HG03457 (cell line): ENCODE results near the gene RAB1A.

ENCODE experiments used
- ATAC-seq: cut with Tn5 transposase; IDR thresholded peaks from one replicate; pipeline ENCODE4 v1.9.1; 2021; ENCODE audit warnings: moderate number of reproducible peaks; ENCODE audit not compliant: unreplicated experiment

The RAB1A gene

DNA sequence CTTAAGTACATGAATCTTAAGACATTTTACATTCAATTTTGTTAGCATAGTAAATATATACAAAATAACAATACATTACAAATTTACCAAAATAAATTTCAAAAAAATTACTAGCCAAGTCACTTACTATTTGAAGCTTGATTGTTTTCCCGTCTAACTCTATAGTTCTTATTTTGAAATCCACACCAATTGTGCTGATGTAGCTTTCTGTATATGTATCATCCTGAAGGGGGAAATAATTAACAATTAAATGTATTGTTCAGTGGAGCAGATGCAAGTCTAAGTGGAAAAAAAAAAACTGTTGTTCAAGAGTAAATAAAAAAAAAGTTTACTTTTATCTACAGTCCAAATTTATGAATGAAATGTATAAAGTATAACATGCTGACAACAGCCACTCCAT is 32.1 kb downstream of the RAB1A start:
- ATAC-seq = no peak

DNA sequence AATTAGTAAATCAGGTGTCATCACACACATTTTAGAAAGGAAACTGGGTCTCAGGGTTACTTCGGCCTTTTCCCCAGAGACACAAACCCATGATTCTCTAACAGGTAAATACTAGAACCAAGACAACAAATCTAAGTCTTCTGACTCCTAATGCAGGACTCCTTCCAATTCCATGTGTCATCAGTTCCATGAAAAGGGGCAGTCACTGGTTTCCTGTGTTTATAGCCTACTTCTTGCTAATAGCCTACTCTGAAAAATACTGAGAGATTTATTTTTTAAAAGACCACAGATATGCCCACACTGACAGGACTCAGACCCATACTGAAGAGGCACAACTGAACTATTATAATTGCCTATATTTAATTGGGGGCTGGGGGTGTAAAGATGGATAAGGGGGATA is 33.0 kb downstream of the RAB1A start:
- ATAC-seq = no peak

DNA sequence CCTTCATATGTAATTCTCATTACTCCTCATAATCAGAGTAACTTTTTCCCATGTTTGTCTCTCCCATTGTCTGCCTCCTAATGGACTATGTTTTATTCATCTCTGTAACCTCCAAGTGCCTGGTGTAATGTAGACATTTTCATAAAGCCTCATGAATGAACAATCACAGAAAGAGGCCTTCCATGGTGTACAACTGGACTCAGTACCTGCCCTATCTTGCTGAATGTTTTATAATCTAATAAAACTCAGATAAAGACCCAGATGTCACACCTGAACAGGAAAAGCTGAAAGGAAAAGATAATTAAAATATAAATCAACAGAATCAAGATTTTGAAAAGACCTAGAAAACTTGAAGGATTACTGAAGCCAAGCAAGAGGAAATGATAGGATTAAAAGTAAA is 36.7 kb downstream of the RAB1A start:
- ATAC-seq = no peak

DNA sequence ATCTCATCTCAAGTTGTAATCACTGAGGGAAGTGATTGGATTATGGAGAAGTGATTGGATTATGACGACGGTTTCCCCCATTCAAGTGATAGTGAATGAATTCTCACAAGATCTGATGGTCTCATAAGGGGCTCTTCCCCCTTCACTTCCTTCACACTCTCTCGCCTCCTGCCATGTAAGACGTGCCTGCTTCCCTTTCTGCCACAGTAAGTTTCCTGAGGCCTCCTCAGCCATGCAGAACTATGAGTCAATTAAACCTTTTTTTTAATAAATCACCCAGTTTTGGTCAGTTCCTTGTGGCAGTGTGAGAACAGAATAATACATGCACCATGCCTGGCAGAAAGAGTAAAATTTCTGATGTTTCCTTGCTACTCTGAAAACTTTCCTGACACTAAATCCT is 37.1 kb downstream of the RAB1A start:
- no peak for ATAC-seq

DNA sequence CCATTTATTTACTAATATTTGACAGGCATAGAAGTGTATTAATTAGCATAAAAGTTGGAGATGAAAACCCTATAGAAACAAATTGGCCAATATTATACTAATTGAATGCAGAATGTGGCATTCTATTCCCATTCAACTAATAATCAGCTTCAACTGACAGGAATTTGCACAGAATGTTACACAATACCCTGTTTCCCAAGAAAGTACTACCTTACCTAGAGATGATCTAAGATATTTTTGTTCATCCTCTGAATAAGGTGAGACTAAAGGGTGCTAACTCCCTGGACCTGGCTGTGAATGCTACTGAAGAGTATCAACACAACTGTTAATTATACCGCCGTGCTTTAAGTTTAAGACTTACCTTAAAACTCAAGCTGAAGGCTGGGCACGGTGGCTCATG is 44.8 kb downstream of the RAB1A start:
- no peak for ATAC-seq

GRCh38 chr2:65081232-65081685 is 48.6 kb downstream of the RAB1A start:
- ATAC-seq = no peak

- ATAC-seq = no peak
Observed at GRCh38 chr2:65079017-65079416, 50.9 kb downstream of the RAB1A start.

GRCh38 chr2:65077898-65078297 is 52.0 kb downstream of the RAB1A start:
- ATAC-seq = no peak

DNA sequence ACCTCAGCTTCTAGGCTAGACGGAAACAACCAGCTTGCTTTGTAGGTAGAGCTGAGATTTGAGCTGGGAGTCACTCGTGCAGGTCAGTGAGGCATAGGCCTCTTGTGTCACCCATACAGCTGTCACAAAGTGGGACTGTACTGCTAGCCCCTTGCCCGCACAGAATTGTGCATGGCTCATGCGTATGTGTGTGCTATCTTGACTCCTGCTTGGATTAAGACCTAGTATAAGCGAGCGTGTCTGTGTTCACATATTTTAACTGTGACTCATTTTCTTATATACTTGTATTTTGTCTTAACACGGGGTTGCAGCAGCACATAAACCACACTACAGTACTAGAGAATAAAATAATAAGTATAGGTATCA is 53.6 kb downstream of the RAB1A start:
- ATAC-seq = no peak

DNA sequence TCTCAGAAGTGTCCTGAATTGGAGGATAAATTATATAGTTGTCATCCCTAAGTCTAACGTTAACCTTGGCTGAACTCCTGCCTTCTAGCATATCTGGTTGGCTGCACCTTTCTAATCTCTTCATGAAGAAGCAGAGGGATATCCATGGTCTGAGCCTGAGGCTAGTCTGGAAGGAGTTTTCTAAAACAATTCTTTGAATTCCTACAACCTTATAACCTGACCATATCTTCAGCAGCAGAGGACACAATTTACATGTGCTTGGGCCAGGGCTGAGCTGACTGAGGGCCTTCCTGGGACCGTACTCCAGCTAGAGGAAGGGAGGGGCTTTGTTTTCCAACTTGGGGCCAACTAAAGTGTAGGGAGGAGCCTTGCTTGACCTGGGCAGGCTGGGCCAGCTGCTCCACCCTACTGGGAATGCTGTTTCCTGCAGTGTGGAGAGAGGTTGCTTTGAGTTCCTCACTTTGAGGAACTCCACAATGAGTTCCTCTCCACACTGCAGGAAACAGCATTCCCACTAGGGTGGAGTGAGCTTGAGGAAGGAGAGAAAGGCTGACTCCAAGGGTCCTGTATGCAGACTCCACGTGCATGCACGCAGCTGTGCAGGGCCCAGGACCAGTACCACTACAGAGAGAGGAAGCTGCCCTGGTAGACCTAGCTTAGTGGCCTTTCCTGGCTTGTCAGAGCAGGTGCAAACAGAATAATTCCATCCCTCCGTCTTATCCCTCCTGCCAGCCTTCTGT is 54.1 kb downstream of the RAB1A start:
- no peak for ATAC-seq

- ATAC-seq = no peak
Observed at GRCh38 chr2:65075176-65075575, 54.7 kb downstream of the RAB1A start.

GRCh38 chr2:65073879-65074565 is 55.9 kb downstream of the RAB1A start:
- ATAC-seq = no peak

GRCh38 chr2:65072181-65072970 is 57.5 kb downstream of the RAB1A start:
- ATAC-seq = no peak

DNA sequence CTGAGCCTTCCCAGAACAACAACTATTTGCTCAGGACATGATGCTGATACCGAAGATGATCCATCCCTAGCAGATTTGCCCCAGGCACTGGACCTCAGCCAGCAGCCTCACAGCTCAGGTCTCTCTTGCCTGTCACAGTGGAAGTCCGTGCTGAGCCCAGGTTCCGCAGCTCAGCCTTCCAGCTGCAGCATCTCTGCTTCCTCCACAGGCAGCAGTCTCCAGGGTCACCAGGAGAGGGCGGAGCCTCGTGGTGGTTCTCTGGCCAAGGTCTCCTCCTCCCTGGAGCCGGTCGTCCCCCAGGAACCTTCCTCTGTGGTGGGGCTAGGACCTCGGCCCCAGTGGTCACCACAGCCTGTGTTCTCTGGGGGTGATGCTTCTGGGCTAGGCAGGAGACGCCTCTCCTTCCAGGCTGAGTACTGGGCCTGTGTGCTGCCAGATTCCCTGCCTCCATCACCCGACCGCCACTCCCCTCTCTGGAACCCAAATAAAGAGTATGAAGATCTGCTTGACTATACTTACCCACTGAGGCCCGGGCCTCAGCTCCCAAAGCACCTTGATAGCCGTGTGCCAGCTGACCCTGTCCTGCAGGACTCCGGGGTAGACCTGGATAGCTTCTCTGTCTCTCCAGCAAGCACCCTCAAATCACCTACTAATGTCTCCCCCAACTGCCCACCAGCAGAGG is 58.3 kb downstream of the RAB1A start:
- ATAC-seq = no peak

- ATAC-seq = no peak
Observed at GRCh38 chr2:65070856-65071255, 59.0 kb downstream of the RAB1A start.

- no peak for ATAC-seq
Observed at GRCh38 chr2:65070172-65070830, 59.6 kb downstream of the RAB1A start.

- no peak for ATAC-seq
Observed at GRCh38 chr2:65069439-65069824, 60.5 kb downstream of the RAB1A start.

DNA sequence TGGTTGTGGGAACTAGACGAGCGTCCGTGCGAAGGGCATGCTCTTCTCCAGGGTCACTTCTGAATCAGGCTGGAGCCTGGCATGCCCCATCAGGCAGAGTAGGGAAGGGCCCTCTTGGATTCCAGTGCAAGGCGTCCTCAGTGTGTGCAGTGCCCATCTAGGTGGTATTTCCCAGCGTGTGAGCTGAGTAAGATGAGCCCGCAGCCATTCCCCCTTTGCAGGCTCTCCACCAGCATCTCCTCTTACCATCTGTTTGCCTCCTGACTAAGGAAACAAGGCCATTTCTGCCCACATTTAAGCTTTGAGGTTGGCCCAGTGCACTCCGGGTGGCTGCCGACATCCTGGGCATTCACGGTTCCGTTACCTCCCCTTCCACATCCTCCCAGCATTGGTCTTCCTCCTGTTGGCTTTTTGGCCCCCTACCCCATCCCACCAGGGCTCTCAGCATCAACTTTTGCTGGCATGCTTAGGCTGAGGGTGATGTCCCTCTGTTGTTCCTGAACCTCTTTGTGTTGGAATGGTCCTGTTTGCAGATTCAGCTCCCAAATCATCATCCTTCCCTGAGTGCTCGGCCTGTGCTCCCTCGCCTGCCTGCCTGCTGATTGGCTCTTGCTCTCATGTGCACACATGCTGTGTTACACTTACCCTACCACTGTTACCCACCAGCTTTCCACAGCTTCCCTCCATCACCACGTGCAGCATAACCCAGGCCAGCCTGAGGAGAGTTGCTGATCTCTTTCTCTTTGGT is 61.9 kb downstream of the RAB1A start:
- no peak for ATAC-seq

- peak; percentile 69 for ATAC-seq
Observed at GRCh38 chr2:65064728-65065552, 65.0 kb downstream of the RAB1A start.
